Pancreas (tissue), 10 donors: ENCODE results near the gene ZEB2. TPM values are rescaled to one million over a fixed set of nuclear protein-coding genes. Genes with fewer than 3 reads are reported as not detected.

Experiments used
- ATAC-seq, 4 donors: fragments of 200-7000 bp; cut with Tn5 transposase; one replicate each; pipeline versions ENCODE4 v1.8.0 to v1.9.1; 2020; ENCODE audit warnings: mild to moderate bottlenecking in 4 of 4, moderate library complexity in 4 of 4
- DNase-seq, 6 donors: peaks; one replicate each; pipeline ENCODE4 v3.0.0-alpha.2; 2020
- FAIRE-seq: peaks from 2 replicates; lab custom pipeline; 2012; peaks lifted over from hg19 to GRCh38; lab: Jason Lieb, UNC
- H3K27ac ChIP-seq, 4 donors: fragments of 200-600 bp; sonication (generic); 1 replicate in 3 of 4; 2 replicates in 1 of 4; pipeline versions ENCODE4 v1.5.0 to v1.8.0; 2020
- H3K27me3 ChIP-seq, 4 donors: fragments of 200-600 bp; one replicate each; pipeline ENCODE4 v1.8.0; 2021
- H3K36me3 ChIP-seq, 3 donors: fragments of 200-600 bp; sonication (generic) in 1 of 3; one replicate each; pipeline versions ENCODE4 v1.5.0 to v1.8.0; 2020 to 2021
- H3K4me1 ChIP-seq, 3 donors: fragments of 200-600 bp; one replicate each; pipeline ENCODE4 v1.8.0; 2021
- H3K4me3 ChIP-seq, 4 donors: fragments of 200-600 bp; sonication (generic) in 2 of 4; one replicate each; pipeline versions ENCODE4 v1.5.0 to v1.8.0; 2020 to 2021
- H3K9me3 ChIP-seq, 4 donors: fragments of 200-600 bp; one replicate each; pipeline ENCODE4 v1.8.0; 2021
- WGBS, 2 donors: extraction: QIAGEN DNeasy Blood & Tissue Kit; methylation state at CpG; one replicate each; pipeline ENCODE4 v1.1.7; 2013; 5-methylcytosine and 5-hydroxymethylcytosine counted together
- intact Hi-C, 3 donors: fragments of 100-400 bp; cut with DNase I; formaldehyde crosslinking; loops; one replicate each; pipeline versions ENCODE4 v1.11.1 to v1.14.2; 2022
- polyA plus RNA-seq, 2 donors: library from polyadenylated mRNA; stranded (reverse); fragments of 200-250 nt; gene quantifications; one replicate each; pipeline ENCODE4 v1.2.3, GENCODE V29; 2013
- total RNA-seq, 6 donors: library from RNA; stranded (reverse); fragmentation: NEBNext Ultra II Directional in 4 of 6; extraction: Animal tissue kit (Norgen Biotek cat#: 25700) in 4 of 6; gene quantifications; one replicate each; pipeline versions ENCODE4 v1.2.1 to v1.2.4, GENCODE V29; 2021 to 2023
- TF ChIP-seq, protein P1 (sequence below), 4 donors: fragments of 200-600 bp; sonication (generic) in 3 of 4; IDR thresholded peaks; one replicate each; pipeline versions ENCODE4 v1.5.0 to v1.8.0; 2021; ENCODE audit warnings: antibody characterized with exemption in 4 of 4
- donor health status: healthy with polysubstance abuse.
- donor health status: DM: no; HTN: no; CAD: no; lungs with moderate emphysema.
- donor health status: DM: no; HTN: no; CAD: no.
- donor health status: control.
- donor health status: control.
- donor health status: Bipolar disorder and iron deficiency.
- donor health status: DM: yes; HTN: yes; CAD: no.
- donor health status: DM: no; HTN: no; CAD: no.
- donor health status: DM: no; HTN: no; CAD: no.
- donor health status: DM: yes; HTN: yes; CAD: no.

ZEB2 gene
- total and polyA plus RNA-seq, 8 donors, result 3.8 to 38.6 (median 5.7) TPM

GRCh38 chr2:144533221-144533620 is 13.3 kb upstream of the ZEB2 start:
- WGBS, 2 donors, result 68 to 83% methylated on average over 7 of the region's 7 CpGs
- H3K9me3 ChIP-seq, result no peaks in the 10 kb centered on the region
- ATAC-seq, result no peak
- no peaks in the 10 kb centered on the region for H3K36me3 ChIP-seq
- no peaks in the 10 kb centered on the region for H3K4me1 ChIP-seq
- no peak overlapping the region for H3K4me3 ChIP-seq
- peaks cover 0 to 7% (median 0%) of the 10 kb centered on the region in 4 donors for H3K27me3 ChIP-seq
- H3K27ac ChIP-seq, result no peak overlapping the region
- DNase-seq, result no peak
- no peak for FAIRE-seq
- TF ChIP-seq, protein P1, sequence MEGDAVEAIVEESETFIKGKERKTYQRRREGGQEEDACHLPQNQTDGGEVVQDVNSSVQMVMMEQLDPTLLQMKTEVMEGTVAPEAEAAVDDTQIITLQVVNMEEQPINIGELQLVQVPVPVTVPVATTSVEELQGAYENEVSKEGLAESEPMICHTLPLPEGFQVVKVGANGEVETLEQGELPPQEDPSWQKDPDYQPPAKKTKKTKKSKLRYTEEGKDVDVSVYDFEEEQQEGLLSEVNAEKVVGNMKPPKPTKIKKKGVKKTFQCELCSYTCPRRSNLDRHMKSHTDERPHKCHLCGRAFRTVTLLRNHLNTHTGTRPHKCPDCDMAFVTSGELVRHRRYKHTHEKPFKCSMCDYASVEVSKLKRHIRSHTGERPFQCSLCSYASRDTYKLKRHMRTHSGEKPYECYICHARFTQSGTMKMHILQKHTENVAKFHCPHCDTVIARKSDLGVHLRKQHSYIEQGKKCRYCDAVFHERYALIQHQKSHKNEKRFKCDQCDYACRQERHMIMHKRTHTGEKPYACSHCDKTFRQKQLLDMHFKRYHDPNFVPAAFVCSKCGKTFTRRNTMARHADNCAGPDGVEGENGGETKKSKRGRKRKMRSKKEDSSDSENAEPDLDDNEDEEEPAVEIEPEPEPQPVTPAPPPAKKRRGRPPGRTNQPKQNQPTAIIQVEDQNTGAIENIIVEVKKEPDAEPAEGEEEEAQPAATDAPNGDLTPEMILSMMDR (IDR thresholded peaks at IDR 0.05), result no peak
- intact Hi-C loops, result no loop called here

DNA sequence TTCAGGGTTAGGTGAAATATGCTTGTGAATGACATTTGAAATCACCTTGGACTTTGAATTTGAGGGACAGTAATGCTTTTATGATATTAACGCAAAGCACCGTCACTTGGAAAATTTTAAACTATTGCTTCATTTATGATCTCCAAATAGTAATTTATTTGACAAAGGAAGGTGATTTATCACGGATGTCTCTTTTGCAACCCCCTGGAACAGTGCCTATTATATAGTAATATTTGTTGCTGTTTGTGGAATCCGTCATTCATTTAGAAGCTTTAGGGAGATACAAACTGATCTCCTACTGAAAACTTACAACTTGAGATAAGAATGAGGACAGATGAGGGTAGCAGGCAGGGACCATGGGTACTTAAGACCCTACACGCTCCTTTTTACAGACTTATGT is 10.7 kb upstream of the ZEB2 start:
- DNase-seq (no peak), ATAC-seq (no peak), FAIRE-seq (no peak)
- WGBS, 2 donors, result 53 to 58% methylated on average over 5 of the region's 5 CpGs
- Histone ChIP-seq H3K4me3 (no peak overlapping the region), H3K27me3 (peaks cover 0 to 7% (median 0%) of the 10 kb centered on the region in 4 donors), H3K4me1 (no peaks in the 10 kb centered on the region), H3K36me3 (no peaks in the 10 kb centered on the region), H3K27ac (no peak overlapping the region), H3K9me3 (no peaks in the 10 kb centered on the region)
- intact Hi-C loops, result no loop called here
- TF ChIP-seq, protein P1 (IDR thresholded peaks at IDR 0.05), result no peak

DNA sequence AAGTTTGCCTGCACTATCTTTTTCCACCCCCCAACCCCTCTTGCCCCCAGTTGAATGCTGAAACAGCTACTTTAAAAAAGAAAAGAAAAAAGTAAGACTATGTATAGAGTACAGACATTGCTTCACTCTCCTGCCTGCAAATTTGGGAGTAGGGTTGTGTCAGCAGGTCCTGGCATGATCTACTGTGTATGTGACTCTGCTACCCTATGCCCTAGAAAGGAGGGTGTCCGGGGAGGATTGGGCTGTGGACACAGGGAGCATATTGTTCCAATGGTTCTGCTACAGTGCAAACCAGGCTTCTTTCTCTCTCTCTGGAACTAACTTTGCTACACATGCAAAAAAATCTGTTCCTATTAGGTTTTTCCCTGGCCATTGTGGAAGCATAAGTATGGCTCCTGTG is 9.9 kb upstream of the ZEB2 start:
- TF ChIP-seq, protein P1 (IDR thresholded peaks at IDR 0.05), result no peak
- Histone ChIP-seq H3K4me3 (no peak overlapping the region), H3K36me3 (no peaks in the 10 kb centered on the region), H3K27ac (no peak overlapping the region), H3K4me1 (no peaks in the 10 kb centered on the region), H3K27me3 (peaks cover 0 to 7% (median 0%) of the 10 kb centered on the region in 4 donors), H3K9me3 (no peaks in the 10 kb centered on the region)
- ATAC-seq (peak in 1 of 4 donors; percentile 54), DNase-seq (no peak), FAIRE-seq (no peak)
- intact Hi-C loops, result no loop called here
- 82 to 89% methylated on average over 1 of the region's 1 CpG for WGBS, 2 donors

DNA sequence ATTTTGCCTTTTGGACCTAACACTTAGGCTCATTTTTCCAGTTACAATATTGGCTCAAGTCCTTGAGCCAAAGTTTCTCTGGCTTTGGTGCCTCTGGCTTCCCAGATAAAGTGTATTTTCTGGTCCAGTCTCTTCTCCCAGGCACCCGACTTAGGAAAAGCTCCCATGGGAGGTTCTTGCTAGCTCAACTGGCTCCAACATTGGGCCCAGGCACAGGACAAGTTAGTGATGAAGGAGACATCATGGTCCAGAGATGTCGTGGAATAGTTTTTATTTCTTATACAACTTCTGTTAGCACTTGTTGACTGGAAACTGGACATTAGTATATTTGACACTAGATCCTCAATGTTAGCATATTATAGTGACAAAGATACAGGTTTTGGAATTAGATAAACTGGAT is 8.2 kb upstream of the ZEB2 start:
- FAIRE-seq, result no peak
- TF ChIP-seq, protein P1 (IDR thresholded peaks at IDR 0.05), result no peak
- no peaks in the 10 kb centered on the region for H3K36me3 ChIP-seq
- no peaks in the 10 kb centered on the region for H3K4me1 ChIP-seq
- no peaks in the 10 kb centered on the region for H3K9me3 ChIP-seq
- peaks cover 0 to 7% (median 0%) of the 10 kb centered on the region in 4 donors for H3K27me3 ChIP-seq
- no peak for DNase-seq
- WGBS, 2 donors, result 73 to 74% methylated on average over 2 of the region's 2 CpGs
- ATAC-seq, result no peak
- no peak overlapping the region for H3K27ac ChIP-seq
- H3K4me3 ChIP-seq, result no peak overlapping the region
- intact Hi-C loops, result no loop called here

DNA sequence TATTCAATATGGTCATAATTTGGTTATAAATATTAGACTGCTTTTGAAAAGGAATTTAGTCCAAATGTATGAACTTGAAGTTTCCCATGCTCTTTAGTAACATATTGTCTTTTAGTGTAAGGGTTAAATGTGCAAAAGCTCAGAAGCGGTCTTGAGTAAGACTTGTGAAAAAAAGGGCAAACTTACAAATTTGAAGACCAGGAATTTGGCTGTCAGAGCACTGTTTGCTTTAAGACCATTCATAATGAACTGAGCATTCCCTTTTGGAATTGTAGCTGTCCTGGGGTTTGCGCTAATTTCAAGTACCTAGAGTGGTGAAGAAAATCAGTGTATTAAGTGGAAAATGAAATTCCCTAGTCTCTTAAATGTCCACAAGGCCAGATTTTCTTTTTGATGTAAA is 6.9 kb upstream of the ZEB2 start:
- Histone ChIP-seq H3K27me3 (peaks cover 0 to 12% (median 0%) of the 10 kb centered on the region in 4 donors), H3K27ac (no peak overlapping the region), H3K4me1 (no peaks in the 10 kb centered on the region), H3K36me3 (no peaks in the 10 kb centered on the region), H3K9me3 (no peaks in the 10 kb centered on the region), H3K4me3 (no peak overlapping the region)
- WGBS, 2 donors, result 85 to 92% methylated on average over 2 of the region's 2 CpGs
- TF ChIP-seq, protein P1 (IDR thresholded peaks at IDR 0.05), result no peak
- ATAC-seq, result no peak
- no peak for DNase-seq
- intact Hi-C loops, result no loop called here
- no peak for FAIRE-seq
